ENCODE results near the gene PTGER1.

- TF ChIP-seq CTCF (IDR thresholded peaks at IDR 0.05) (no peak), POLR2A (IDR thresholded peaks at IDR 0.05) (no peak)
Measured at GRCh38 chr19:14477418-14478112, 2.4 kb upstream of the PTGER1 start.

Measured in adrenal gland (tissue), 5 donors.